ENCODE data around the gene RLBP1.

Gene RLBP1

GRCh38 chr15:89231832-89232231 lies 10.5 kb upstream of the RLBP1 start:
- TF ChIP-seq CTCF (conservative IDR thresholded peaks at IDR 0.05; ENCODE audit: low read length) = no peak
- H3K4me3 ChIP-seq (ENCODE audit: low read length) = no peak overlapping the region
- no peak for DNase-seq (ENCODE audit: low read depth)

GRCh38 chr15:89230277-89230676 lies 8.9 kb upstream of the RLBP1 start:
- TF ChIP-seq CTCF (conservative IDR thresholded peaks at IDR 0.05; ENCODE audit: low read length) = peak; percentile 28
- no peak overlapping the region for H3K4me3 ChIP-seq (ENCODE audit: low read length)
- no peak for DNase-seq (ENCODE audit: low read depth)

GRCh38 chr15:89227425-89227824 lies 6.0 kb upstream of the RLBP1 start:
- no peak overlapping the region for H3K4me3 ChIP-seq (ENCODE audit: low read length)
- no peak for DNase-seq (ENCODE audit: low read depth)
- TF ChIP-seq CTCF (conservative IDR thresholded peaks at IDR 0.05; ENCODE audit: low read length) = no peak

GRCh38 chr15:89226359-89227221 lies 5.2 kb upstream of the RLBP1 start:
- TF ChIP-seq CTCF (conservative IDR thresholded peaks at IDR 0.05; ENCODE audit: low read length) = no peak
- no peak for DNase-seq (ENCODE audit: low read depth)
- no peak overlapping the region for H3K4me3 ChIP-seq (ENCODE audit: low read length)

GRCh38 chr15:89225588-89225987 lies 4.2 kb upstream of the RLBP1 start:
- no peak overlapping the region for H3K4me3 ChIP-seq (ENCODE audit: low read length)
- DNase-seq (ENCODE audit: low read depth) = no peak
- TF ChIP-seq CTCF (conservative IDR thresholded peaks at IDR 0.05; ENCODE audit: low read length) = no peak

- no peak overlapping the region for H3K4me3 ChIP-seq (ENCODE audit: low read length)
Observed at GRCh38 chr15:89218531-89218930, 2.8 kb downstream of the RLBP1 start.

More at GRCh38 chr15:89218531-89218930, 2.8 kb downstream of the RLBP1 start:
- TF ChIP-seq CTCF (conservative IDR thresholded peaks at IDR 0.05; ENCODE audit: low read length) = no peak
- DNase-seq (ENCODE audit: low read depth) = no peak
